Stimulated activated CD4-positive, alpha-beta T cell treated with anti-CD3 and anti-CD28 coated beads, Interleukin-2, amount 100 ng/mL, for 4 hours (primary cell): ENCODE results near the gene MELTF.

Experiments used
- DNase-seq: peaks from one replicate; pipeline ENCODE4 v3.0.0-alpha.2; 2020; ENCODE audit warnings: low read depth

The MELTF gene

DNA sequence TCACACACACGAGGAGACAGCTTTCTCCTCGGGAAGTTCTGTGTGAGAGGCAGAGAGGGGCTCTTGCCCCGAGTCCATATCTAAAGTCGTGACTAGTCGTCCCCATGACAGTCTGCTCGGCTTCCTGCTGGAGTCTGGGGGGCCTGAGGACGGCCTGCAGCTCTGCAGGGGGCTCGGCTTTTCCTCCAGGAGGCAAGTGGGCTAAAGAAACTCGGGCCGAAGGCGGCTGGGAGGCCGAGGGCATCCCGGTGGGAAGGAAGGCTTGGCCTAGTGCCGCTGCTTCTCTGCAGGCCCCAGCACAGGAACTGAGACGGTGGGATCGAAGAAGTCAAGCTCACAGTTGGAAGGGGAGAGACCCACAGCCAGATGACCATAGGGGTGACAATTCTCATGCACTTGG is 35.6 kb downstream of the MELTF start:
- DNase-seq = no peak

DNA sequence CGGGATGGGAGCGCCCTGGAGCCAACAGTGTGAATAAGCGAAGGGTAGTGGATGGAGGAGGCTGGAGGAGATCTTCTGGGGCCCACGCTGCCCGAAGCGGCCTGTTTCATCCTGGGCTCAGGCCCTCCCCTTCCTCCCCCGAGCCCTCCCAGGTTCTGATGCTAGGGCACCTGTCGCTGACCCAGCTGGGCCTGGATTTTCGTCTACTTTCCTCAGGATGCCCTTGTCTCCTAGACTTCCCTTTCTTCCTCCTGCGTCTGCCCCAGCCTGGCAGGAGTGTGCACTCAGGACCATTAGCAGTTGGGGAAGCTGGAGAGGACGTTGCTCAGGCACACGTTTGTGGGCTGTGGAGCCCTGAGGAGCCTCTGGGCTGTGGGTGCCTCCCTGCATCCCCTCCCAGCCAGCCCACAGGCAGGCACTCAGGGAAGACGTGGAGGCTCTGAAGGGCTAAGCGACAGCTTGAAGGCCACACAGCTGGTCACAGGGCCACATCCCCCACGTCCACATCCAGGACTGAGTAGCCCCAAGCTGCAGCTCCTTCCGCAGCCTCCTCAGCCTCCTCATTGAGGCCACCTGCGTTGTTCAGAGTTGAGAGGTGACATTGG is 37.1 kb downstream of the MELTF start:
- no peak for DNase-seq

DNA sequence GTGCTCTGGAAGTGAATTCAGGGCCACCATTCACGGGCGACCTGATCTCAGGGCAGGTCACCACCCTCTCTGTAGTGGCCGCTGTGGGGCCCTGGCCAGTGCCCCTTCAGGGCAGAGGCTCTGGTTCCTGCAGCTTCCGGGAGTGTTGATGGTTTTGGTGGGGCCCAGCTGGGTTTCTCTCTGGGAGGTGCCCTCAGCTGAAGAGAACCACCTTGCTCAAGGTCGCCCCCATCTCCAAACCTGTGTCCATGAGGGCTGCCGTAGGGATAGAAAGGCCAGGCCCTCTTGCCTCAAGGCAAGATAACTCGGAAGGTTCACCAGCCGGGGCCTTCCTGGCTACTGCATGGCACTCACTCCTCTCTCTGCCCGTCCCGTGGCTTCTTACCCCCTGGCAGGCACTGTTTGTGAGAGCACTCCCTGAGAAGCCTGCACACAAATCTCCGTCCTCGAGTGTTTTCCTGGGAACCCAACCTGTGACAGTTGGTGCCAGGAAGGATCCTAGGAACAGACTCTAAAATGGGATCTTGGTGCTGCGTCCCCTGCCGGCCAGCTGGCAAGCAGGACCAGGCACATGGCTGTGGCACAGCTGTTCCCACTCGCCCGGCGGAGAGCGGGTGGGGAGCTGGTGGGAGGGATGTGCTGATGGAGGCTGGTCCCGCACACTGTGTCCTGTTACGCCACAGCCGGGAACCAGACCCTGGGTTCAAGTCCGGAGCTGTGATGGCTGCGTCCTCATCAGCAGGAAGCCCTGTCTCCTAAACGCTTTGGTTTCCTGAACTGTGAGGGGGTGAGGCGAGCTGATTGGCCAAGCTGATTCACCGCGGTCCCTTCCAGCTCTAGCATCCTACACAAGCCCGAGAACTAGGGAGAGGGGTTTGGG is 37.8 kb downstream of the MELTF start:
- no peak for DNase-seq

DNA sequence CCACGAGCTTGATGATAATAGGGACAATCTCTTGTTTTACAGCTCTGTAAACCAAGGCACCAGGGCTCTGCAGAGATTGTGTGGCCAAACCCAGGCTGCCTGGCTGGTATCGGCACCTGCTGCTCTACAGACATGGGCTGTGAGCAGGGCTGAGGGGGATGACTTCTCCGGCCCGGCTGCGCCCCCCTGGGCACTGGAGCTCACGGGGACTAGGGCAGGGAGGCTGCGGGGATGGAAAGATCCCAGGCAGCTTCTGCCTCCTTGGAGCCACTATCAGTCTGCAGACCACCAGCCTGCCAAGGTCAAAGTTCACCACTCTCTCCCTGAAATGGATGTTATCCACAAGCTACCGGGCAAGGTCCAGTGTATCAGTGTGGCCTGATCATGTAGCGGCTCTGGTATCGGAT is 39.0 kb downstream of the MELTF start:
- DNase-seq = no peak

DNA sequence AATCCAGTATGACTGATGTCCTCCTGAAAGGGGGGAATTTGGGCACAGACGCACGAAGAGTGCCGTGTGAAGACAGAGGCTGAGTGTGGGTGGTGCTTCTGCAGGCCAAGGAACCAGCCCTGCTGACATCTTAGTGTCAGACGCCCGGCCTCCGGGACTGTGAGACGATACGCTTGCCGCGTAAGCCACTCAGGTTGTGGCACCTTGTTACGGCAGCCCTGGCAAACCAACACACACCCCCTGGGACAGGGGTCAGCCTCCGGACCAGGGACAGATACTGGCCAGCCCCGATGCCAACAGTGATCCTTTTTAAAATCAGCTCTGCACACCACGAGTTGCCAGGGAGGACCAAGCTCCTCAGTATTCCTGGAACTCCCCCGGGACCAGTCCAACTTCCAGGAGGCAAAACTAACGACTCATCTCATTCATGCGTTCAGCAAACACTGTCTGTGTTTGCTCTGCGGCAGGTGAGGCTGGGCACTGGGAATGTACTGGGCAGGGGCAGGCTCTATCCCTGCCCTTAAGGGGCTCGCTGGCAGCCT is 39.8 kb downstream of the MELTF start:
- no peak for DNase-seq

DNA sequence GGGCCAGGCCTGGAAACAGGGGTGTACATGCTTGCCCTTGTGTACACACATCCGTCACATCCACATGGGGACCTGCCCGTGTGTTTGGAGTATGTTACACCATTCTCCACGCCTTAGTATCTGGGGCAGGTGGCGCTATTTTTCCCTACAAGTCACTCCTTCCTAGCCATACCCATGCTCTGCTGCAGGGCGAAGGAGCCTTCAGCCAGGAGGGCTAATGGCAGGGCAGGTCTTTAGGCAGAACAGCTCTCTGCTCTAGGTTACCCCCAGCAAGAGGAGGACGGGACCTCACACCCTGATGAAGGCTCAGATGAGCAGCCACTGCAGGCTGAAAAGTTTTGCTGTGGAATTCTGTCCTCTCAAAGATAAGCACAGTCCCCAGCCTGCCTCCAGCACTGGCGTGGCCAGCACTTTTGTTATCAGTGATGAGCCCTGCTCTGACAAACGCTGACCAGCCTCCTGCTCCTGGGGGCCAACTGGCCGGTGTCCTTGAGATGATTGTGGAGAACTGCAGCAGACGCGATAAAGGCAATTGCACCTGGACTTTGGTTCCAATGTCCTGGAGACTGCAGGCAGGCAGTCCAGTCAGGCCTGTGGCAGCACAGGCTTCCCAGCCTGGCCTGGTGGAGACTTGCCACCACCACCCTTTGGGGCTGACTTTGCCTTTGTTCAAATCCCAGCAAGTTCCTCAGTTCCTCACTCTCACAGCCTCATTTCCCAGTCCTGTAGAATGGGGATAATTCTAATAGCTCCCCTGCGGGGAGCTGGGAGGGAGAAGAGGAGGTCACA is 41.2 kb downstream of the MELTF start:
- no peak for DNase-seq

DNA sequence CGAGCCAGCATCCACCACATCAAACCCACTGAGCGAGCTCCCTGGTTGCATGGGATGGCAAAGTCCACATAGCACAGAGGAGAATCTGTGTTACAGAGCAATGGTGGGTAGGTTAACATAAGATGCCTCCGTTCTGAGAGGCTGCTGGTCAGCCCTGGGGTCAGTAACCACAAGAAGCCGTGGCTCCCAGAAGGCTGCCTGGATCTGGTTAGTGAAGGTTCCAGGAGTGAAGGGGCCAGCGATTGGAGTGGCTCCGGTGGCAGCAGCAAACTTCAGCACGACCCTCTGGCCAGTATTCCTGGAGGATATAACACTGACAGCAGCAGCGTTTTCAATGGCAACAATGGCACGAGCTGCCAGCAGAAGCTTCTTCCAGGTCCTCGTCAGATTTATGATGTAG is 42.6 kb downstream of the MELTF start:
- no peak for DNase-seq

DNA sequence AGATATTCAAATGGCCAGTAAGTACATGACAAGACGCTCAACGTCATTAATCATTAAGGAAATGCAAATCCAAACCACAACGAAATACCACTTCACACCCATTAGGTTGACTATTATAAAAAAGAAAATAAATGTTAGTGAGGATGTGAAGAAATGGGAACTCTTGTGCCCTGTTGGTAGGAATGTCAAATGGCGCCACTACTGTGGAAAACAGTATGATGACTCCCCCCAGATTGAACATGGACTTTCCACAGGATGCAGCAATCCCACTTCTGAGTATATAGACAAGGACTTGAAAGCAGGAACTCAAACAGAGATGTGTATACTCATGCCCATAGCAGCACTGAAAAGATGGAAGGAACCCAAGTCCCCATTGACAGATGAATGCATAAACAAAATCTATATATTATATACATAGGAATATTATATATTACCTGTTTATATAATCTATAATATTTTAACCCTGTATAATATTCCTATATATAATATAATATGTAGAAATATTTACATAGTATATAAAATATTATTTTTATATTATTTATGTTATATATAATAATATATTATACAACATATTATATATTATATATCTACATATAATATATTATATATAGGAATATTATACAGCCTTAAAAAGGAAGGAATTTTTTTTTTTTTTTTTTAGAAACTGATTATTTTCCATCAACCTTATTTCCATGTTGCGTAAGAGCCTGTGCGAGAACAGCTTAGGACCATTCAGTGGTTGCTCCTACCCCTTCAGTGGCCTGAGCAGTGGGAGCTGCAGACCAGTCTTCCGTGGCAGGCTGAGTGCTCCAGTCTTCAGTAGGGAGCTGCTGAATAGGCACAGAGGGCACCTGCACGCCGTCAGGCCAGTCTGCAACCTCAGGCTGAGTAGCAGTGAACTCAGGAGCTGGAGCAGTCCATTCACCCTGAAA is 43.4 kb downstream of the MELTF start:
- DNase-seq = no peak

DNA sequence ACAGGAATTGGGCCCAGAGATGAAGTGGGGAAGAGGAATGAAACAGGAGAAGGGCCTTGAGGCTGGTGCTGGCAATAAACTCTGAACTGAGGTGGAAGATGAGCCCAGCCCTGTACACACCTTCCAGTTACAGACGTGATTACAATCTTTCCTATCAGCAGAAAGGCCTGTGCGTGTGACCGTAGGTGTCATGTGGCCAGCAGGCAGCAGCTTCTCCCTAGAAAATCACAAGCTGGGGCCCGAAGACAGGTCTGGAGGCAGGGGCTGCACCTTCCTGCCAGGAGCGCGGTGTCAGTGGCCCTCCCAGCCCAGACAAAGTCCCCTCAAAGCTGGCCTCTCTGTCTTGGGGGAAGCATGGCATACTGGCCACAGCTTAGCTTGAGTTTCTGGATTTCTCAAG is 44.3 kb downstream of the MELTF start:
- no peak for DNase-seq

DNA sequence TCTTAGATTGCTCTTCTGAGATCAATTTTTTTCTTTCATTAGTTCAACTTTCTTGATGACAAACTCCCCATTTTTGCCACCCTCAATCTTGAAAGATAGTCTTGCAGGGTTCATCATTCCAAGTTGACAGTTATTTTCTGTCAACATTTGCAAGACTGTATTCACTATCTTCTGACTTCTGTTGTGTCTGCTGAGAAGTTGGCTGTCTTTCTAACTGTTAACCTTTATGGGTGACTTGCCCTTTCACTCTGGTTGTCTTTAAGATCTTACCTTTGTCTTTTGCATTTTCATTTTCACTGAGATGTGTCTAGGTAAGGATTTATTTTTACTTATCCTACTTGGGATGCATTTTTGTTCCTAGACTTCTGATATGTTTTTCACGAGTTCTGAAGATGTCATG is 46.4 kb downstream of the MELTF start:
- DNase-seq = no peak

DNA sequence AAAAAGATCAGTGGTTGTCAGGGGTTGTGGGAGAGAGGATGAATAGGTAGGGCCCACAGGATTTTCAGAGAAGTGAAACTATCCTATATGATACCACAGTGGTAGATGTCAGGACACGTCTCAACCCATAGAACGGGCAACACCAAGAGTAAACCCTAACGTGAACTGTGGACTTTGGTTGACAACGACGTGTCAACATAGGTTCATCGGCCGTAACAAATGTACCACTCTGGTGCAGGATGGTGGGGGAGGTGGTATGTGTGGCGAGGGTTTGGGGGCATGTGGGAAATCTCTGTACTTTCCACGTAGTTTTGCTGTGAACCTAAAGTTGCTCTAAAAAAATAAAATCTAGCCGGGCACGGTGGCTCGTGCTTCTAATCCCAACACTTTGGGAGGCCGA is 48.0 kb downstream of the MELTF start:
- DNase-seq = no peak

DNA sequence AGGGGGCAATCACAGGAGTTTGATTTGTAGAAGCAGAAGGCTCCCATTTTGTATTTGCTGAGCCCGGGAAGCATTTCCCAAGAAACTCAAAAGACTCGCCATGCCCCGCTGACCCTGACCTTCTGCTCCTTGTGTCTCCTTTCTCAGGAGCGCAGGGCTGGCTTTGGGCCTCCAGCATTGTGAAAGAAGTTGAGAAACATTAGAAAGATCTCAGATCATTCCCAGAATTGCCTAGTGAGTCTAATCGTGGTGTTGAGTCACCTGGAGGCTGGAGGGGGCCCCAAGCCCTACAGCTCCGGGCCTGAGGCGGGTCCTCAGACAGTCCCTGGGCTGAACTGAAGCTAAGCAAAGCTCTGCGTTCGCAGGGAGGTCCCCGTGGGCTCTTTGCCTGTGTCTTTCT is 50.1 kb downstream of the MELTF start:
- no peak for DNase-seq

DNA sequence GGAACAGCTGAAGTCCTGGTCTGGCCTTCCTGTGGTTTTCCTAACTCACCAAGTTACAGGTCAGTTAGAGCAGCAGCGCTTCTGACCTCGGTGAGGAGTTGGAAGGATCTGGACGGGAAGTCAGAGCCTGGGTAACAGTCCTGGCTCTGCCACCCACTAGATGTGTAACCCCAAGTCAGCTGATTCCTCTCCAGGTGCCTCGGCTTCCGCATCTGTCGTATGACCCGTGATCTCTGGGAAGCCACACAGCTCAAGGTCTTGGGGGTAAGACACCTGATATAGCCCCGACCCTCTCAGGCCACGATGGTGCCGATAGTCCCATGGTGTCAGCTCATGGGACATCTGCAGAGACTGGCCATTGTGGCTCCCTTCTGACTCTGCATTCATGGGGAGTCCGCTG is 52.7 kb downstream of the MELTF start:
- no peak for DNase-seq

DNA sequence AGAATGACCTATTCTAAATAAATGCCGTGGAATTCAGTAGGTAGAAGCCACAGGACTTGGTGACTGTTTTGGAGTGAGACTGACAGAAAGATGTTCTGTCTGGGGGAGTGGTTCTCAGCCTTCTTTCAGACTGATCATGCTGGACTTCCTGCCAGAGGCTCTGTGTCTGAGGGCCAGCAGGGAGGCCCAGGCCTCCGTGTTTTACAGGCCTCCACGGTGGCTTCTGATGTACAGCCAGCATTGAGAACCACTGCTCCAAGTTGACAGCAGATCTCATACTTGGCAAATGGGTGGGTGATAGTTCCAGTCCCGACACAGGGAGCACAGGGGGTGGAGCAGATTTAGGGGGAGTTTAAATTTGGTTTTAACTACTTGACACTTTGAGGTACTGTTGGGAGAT is 54.3 kb downstream of the MELTF start:
- no peak for DNase-seq

DNA sequence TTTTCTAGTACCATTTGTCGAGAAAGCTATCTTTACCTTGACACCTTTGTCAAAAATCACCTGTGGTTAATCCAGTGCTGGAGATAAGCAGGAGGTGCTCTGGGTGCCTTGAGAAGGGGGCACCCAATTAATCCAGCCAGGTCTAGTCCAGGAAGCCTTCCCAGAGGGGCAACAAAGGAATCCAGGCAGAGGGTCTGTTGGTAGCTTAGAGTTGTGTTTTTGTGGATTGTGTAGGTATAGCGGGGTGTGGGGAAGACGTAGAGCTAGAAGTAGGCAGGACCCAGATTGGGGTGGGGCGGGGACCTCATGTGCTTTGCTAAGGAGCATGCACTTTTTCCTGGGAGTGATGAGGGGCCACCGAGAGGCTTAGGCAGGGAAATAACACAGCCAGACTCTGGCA is 55.0 kb downstream of the MELTF start:
- DNase-seq = no peak

DNA sequence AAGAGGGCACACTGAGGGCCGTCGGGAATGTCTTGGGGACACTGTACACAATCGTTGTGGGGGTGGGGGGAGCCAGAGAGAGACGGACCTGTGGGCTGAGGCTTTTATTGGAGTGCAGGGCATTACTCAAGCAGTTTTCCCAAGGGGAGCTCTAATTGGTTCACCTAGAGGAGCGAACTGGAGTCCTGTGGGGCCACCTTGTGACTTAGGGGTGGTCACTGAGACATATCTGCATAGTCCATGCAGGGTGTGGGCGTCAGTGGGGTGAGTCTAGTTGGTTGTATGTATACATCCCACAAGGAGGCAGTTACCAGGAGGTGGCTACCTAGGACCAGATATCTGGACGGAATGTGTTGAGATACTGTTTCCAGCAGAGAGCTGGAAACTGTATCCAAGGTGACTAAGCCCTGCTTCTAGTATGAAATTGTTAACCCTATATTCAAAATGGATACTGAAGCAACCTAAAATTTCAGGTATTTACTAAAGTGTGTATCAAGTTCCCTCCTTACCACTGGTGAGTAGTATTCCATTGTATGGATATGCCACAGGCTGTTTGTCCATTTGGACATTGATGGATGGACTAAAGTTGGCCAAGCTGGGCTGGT is 58.4 kb downstream of the MELTF start:
- DNase-seq = no peak

DNA sequence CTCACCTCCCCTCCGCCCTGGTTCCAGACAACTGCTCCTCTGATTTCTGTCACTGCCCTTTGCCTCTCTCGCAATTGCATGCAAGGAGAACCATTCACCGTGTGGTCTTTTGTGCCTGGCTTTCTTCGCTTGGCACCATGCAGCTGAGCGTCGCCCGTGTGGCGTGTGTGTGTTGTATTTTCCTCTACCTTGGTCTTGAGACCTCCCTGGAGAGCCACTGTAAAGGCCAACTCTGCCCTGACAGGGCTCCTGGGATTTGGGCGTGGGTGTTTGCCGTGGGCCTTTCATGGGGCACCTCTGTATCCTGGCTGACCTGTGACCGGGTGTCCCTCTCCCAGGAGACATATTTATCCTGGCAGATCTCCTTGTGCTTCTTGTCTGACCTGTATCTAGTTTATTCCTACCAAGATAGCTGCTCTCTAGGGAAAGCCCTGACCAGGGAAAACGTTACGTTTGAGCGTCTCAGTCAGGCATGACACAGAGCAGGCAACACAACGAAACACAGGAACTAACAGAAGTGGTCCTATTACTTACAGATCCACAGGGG is 59.0 kb downstream of the MELTF start:
- no peak for DNase-seq

DNA sequence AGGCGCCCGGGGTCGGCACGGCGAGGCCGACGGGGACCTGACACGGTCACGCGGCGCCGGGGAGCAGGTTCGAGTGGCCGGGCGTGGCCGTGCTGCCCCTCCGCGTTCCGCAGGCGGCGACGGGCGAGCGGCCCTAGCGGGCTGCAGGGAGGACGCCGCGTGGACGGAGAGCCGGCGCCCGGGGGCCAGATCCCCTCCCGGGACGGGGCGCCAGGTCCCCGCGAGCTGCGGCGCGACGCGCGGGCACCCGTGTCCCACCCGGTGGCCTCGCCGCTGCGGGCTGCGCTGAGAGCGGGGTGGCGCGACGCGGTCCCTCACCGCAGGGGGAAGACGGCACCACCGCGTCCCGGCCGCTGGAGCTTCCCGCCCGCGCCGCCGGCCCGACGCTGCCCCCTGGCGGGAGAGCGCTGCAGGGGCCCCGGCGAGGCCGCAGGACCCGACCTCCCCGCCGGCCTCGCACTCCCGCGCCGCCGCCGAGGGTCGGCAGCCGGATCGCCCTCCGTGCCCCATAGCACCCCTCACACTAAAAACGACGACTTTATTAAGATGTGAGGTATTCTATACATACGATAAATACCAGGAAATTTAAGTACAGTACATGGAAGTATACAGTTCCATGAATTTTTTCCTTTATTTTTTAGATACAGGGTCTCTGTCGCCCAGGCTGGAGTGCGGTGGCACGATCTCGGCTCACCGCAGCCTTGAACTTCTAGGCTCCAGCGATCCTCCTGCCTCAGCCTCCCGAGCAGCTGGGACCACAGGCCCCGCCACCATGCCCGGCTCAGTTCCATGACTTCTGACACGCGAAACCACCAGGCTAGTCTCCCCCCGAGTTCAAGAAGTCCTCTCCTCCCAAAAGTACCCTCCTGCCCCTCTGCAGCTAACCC is 59.7 kb downstream of the MELTF start:
- peak; percentile 48 for DNase-seq

DNA sequence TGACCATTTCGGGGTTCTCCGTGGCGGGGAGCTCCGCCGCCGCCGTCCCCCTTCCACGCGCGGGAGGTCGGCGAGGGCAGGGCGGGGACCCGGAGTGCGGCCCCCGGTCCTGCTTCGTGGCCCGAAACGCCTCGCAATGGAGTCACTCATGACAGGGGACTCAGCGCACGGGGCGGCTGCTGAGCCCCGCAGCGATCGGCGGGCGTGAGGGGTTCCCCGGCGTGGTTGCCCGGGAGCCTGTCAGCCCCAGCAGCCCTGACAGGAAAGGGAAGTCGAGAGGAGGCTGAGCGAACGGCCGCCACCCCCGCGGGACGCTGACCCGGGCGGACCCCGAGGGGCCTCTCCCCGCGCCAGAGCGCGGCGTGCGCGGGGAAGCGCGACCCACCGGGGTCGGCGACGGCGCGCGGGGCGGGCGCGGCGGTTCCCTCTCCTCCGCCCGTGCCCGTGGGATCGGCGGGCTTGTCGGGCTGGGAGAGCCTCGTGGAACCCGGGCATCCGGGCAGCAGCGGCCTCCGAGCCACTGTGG is 60.4 kb downstream of the MELTF start:
- peak; percentile 8 for DNase-seq
